ENCODE measurements around the gene TMEM92.

The TMEM92 gene

DNA sequence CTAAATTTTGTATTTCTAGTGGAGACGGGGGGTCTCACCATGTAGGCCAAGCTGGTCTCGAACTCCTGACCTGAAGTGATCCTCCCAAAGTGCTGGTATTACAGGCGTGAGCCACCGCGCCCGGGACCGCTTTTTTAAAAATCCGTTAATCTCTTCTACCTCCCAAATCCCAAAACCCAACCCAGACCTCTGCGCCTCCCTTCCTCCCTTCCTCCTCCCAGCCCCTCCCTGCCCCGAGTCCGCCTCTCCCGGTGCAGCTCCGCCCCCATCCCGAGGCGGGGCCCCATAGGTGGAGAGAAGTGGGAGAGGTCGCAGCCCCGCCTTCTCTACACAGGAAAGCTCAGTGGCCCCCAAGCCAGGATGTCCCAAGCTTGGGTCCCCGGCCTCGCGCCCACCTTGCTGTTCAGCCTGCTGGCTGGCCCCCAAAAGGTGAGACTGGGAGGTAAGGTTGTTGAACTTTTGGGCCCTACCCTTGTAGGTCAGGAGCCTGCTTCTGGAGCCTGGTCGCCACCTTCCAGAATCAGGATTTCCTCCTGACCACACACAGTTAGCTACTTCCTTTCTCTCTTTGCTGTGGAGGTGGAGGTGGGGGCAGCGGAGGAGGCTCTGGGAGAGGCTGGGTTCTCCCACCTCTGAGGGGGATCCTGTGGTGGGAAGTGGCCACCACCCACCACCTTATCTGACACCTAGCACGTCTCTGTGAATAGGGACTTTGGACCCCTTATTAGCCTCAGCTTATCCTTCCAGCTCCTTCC is at the start of gene TMEM92:
Gene TMEM92, plus strand, starts transcription at position 325 of the 755 bp plus-strand sequence. Its CDS starts 36 bp downstream, at position 361.
- DNase-seq (ENCODE audit: low read depth in 2 of 2) = no peak

DNA sequence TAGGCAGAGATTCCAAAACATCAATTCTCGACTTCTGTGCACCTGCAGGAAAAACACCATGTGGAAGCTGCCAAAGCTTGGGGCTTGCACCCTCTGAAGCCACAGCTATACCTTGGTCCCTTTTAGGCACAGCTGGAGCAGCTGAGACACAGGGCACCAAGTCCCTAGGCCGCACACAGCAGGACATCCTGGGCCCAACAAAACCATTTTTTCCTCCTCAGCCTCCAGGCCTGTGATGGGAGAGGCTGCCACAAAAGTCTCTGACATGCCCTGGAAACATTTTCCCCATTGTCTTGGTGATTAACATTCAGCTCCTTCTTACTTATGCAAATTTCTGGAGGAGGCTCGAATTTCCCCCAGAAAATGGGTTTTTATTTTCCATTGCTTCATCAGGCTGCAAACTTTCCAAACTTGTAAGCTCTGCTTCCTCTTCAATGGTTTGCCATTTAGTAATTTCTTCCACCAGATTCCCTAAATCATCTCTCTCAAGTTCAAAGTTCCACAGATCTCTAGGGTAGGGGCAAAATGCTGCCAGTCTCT is 48.5 kb upstream of the TMEM92 start:
- DNase-seq (ENCODE audit: low read depth in 2 of 2) = no peak

DNA sequence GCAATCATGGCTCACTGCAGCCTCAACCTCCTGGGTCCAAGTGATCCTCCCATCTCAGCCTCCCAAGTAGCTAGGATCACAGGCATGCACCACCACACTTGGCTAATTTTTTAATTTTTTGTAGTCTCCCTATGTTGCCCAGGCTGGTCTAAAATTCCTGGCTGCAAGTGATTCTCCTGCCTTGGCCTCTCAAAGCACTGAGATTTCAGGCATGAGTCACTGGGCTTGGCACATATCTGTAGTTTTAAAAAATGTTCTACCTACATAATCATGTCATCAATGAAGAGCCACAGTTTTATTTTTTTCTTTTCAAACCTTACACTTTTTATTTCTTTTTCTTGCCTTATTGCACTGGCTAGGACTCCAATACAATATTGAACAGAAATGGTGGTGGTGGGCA is 39.7 kb upstream of the TMEM92 start:
- no peak for DNase-seq (ENCODE audit: low read depth in 2 of 2)

DNA sequence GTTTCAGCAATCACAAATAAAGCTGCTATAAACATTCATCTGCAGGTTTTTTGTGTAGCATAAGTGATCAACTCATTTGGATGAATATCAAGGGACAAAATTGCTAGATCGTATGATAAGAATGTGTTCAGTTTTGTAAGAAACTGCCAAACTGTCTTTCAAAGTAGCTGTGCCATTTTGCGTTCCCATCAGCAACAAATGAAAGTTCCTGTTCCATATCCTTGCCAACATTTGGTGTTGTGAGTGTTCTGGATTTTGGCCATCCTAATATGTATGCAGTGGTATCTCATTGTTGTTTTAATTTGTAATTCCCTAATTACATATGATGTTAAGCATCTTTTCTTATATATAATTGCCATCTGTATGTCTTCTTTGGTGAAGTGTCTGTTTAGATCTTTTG is 36.4 kb upstream of the TMEM92 start:
- DNase-seq (ENCODE audit: low read depth in 2 of 2) = no peak

DNA sequence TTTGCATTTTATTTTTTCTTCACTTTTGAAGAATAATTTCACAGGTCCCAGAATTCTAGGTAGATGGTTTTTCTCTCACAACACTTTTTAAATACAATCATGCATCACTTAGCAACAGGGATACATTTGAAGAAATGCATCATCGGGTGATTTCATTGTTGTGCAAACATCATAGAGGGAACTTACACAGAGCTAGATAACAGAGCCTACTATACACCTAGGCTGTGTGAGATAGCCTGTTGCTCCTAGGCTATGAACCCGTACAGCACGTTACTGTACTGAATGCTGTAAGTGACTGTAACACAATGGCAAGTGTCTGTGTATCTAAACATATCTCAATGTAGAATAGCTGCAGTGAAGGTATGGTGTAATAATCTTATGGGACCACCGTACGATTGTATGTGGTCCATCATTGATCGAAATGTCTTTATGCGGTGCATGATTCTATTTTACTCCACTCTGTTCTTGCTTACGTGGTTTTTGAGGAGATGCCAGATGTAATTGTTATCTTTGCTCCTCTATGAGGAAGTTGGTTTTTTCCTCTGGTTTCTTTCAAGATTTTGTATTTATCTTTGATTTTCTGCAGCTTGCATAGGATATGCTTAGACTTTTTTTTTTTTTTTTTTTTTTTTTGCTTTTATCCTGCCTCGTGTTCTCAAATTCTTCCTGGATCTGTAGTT is 35.5 kb upstream of the TMEM92 start:
- no peak for DNase-seq (ENCODE audit: low read depth in 2 of 2)

DNA sequence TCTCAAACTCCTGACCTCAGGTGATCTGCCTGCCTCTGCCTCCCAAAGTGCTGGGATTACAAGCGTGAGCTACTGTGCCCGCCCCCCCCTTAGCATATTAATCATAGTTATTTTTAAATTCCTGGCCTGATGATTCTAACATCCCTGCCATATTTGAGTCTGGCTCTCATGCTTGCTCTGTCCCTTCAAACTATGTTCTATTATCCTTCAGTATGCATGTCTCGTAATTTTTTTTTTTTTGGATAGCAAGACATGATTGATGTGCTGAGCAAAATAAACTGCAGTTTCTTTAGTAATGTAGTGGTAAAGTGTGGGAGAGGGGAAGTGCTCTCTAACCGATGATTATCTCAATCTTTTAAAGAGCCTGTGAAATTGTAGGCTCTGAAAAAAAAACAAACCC is 34.3 kb upstream of the TMEM92 start:
- no peak for DNase-seq (ENCODE audit: low read depth in 2 of 2)

DNA sequence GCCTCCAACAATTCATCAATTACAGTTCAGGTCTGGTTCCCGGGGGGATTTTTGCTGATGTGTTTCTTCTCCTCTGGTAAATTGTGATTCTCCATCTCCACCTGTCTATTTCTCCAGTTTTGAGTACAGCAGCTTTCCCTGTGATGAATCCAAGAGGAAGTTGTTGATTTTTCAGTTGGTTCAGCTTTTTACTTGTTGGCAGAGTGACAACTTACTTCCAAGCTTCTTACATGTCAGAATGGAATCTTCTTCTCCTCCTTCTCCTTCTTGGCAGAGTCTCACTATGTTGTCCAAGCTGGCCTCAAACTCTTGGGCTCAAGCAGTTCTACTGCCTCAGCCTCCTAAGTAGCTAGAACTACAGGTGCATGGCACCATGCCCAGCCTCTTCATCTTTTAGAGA is 33.4 kb upstream of the TMEM92 start:
- no peak for DNase-seq (ENCODE audit: low read depth in 2 of 2)

DNA sequence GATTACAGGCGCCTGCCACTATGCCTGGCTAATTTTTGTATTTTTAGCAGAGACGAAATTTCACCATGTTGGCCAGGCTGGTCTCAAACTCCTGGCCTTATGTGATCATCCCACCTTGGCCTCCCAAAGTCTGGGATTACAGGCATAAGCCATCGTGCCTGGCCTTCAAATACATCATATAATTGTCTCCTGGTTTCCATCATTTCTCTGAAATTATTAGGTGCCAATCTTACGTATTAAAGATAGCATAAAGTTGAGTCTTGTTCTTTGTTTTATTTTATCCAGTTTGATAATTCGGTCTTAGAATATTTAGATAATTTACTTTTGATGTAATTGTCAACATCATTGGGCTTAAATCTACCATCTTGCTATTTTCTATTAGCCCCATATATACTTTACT is 32.8 kb upstream of the TMEM92 start:
- no peak for DNase-seq (ENCODE audit: low read depth in 2 of 2)

DNA sequence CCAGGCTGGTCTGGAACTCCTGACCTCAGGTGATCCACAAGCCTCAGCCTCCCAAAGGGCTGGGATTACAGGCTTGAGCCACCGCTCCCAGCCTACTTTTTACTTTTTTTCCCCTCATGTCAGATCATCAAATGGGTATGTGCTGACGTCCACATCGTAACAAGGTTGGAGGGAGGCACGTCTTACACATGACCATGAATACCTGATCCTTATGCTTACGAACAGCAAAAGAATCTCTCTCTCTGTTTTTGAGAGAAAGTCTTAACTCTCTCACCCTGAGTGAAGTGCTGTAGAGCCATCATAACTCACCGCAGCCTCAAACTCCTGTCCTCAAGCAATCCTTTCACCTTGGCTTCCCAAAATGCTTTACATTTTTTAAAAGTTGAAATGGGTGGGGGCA is 29.5 kb upstream of the TMEM92 start:
- no peak for DNase-seq (ENCODE audit: low read depth in 2 of 2)

DNA sequence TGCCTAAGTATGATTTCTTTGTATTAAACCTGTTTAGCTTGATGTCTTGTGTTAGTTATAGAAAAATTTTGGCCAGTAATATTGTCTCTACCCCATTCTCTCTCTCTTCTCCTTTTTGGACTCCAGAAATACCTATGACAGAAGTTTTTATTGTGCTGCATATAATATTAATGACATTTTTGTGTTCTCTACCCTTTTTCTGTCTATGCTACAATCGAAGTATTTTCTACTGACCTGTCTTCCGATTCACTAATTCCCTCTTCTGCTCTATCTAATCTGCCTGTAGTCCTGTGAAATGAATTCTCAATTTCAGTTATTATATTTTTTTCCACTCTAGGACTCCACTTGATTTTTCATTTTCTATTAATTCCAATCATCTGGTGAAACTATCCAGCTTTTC is 26.0 kb upstream of the TMEM92 start:
- no peak for DNase-seq (ENCODE audit: low read depth in 2 of 2)

DNA sequence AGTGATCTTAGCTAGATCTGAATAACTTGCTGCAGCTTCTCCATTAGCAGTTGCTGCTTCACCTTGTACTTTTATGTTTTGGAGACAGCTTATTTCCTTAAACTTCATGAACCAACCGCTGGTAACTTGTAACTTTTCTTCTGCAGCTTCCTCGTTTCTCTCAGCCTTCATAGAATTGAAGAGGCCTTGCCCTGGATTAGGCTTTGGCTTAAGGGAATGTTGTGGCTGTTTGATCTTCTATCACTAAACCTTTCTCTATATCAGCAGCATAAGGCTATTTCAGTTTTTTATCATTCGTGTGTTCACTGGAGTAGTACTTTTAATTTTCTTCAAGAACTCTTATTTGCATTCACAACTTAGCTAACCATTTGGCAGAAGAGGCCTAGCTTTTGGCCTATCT is 21.5 kb upstream of the TMEM92 start:
- DNase-seq (ENCODE audit: low read depth in 2 of 2) = no peak

DNA sequence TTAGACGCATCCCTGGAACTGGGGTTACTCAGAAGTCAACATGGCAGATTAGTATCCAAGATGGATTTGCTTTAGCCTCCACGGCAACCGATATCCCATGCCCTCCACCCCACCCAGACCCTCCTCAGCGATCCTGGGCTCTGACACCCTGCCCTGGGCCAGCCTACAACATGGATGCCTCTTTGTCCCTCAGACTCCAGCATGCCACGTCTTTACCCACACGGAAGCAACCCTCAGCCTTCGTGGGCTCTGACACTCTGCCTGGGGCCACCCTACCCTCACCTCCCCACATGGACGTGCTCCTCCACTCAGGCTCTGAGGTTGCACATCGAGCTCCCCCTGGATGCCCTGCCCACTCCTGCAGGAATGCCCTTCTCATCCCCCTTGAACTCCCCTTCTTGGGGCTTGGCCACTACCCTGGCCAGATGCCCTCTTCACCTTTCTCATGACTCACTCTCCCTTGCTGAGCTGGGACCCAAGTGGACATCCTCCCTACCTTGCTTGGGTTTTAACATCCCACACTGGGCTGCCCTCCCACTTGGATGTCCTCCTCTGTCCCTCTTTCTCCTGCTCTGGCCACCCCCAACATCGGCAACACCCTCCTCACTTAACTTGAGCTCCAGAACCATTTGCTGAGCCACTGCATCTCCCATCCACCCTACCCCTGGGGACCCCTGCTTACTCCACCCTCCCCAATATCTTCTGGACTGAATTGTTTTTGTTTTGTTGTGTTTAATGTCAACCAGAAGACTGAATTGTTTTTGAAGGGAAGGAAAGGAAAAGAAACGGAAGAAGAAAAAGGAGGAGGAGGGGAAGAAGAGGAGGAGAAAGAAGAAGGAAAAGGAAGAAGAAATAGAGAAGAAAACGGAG is 18.3 kb upstream of the TMEM92 start:
- DNase-seq (ENCODE audit: low read depth in 2 of 2) = no peak

DNA sequence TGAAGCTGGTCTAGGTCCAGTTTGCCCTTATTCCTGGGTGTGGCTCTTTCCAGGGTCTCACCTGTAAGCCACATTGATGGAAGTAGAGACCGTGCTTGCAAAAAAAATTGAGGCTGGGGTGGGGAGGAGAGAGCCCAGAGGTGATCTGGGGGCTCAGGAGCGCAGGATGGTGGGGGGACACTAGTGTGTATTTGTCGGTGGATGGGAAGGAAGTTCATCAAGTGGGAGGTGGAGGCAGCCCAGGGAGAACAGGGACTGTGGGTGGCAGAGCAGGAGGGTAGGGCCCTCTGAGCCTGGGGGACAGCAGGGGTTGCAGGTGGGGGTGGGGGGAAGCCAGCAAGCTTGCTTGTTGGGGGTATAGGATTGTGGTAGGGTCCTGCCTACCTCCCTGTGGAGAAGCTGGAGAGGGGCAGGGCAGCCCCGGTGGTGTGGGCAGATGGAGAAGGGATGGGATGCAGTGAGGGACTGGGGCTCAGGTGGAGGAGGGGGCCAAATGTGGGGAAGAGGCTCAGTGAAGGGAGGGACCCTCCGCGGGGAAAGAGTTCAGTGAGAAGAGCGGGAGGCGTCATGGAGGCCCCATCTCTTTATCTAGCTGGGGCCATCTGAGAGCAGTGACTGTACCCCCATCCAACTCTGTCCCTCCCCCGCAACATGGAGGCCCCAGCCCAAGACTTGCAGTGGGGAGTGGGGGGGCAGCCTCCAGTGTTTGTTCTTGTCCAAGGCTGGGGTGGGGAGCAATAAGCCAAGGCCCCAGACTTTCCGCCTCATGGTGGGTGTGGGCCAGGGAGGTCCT is 17.2 kb upstream of the TMEM92 start:
- DNase-seq (ENCODE audit: low read depth in 2 of 2) = no peak

DNA sequence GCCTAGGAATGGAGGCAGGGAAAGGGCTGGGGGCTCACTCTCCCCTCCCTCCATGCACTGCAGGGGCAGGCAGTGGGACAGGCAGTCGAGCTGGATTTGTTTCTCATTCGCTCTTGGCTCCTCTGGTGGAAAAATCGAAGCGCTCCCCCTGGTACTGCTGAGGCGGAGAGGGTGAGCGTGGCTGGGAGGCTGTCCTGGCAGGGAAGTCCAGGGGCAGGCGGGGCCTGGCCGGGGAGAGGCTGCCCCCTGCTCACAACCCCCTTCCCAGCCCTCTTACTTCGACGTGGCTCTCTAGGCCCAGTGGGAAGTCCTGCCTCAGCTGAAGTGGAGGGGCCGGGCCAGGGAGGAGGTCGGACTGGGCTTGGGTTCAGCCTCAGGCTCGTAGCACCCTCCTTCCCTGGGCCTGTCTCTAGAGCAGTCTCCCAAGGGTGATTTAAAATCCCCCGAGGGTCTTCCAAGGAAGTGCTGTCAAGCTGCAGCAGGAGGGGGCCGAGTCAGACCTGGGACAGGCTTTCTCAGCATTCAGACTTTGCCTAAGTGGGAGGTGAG is 16.5 kb upstream of the TMEM92 start:
- no peak for DNase-seq (ENCODE audit: low read depth in 2 of 2)

DNA sequence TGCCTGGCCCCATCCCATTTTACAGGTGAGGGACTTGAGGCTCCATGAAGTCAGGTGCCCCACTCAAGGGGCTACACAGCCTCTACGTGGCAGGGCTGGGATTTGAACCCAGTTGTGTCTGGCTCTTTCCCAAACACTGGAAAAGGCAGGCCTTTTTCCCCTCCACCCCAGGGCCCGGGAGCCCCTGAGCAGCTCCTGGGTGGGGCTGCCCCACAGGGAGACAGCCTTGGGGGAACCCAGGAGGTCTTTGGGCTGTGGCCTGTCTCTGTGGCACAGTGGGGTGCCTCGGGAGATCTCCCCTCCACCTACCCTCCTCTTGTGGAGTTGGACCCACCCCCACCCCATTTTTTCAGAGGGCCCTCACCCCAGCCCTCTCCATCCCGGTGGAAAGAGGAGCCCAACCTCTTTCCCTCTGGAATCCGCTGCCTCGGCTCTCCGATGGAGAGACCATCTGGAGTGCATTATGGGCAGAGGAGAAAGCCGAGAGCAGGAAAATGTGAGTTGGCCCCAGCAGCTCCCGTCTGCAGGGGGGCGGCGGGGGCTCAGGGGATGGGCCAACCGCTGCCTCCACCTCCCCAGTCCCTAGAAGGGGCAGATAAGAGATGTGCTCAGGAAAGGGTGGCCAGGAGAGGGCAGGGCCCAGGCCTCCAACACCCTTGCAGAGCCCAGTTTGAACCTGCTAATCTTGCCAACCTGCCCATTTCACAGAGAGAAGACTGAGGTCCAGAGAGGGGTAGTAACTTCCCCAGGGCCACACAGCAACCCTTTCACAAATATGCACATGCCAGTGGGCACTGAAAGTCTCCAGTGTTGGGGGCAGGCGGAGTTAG is 15.4 kb upstream of the TMEM92 start:
- no peak for DNase-seq (ENCODE audit: low read depth in 2 of 2)

DNA sequence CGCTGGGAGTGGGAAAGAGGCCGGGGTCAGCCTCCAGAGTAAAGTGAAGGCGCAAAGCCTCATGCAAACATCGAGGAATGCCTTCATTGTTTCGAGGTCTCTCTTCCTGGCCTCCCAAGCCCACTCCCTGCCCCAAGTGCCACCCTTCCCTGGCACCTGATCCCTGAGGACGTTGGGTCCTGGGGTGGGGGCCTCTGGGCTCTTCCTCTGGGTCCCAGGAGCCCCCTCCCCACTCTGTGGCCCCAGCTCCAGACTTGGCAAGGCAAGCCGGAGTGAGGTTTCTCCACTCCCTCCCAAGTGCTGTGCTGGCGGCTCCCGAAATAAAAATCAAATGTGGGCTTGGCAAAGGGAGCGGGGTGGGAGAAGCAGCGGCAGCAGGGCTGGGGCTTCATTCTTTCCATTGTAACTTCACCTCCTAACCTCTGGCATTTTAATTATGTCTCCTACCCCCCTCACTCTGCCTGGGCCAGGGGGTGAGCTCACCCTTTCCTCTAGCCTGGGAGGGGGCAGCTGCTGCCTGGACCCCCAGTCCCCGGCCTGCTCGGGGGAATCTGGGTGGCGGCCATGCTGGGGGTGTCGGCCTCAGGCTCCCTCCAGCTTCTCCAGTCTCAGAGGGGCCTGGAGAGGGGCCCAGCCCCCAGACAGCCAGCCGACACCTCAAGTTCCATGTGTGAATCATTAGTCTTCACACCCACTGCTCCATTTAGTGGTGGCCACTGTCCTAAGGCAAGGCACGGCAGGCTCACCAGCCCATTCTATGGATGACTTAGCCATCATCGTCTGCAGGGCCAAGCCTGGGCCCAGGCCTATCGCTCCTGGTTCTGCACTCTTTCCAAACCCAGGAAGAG is 14.6 kb upstream of the TMEM92 start:
- DNase-seq (ENCODE audit: low read depth in 2 of 2) = no peak

DNA sequence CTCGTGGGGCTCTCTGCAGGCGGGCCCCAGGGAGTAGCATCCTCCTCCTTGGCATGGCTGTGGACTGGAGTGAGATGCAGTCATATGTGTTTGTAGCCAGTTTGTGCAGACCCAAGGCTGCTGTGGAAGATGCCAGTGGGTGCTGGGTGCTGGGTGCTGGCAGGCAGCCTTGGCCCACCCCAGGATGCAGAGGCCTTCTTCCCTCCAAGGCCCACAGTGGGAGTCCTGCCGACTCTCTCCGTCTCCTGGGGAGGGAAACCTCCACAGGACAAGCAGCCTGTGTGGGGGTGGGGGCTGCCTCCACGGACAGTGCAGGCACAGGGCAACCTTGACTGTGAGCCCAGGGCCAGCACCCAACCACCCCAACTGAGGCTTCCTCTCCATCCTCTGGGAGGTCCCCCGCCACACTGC is 13.8 kb upstream of the TMEM92 start:
- DNase-seq (ENCODE audit: low read depth in 2 of 2) = no peak

DNA sequence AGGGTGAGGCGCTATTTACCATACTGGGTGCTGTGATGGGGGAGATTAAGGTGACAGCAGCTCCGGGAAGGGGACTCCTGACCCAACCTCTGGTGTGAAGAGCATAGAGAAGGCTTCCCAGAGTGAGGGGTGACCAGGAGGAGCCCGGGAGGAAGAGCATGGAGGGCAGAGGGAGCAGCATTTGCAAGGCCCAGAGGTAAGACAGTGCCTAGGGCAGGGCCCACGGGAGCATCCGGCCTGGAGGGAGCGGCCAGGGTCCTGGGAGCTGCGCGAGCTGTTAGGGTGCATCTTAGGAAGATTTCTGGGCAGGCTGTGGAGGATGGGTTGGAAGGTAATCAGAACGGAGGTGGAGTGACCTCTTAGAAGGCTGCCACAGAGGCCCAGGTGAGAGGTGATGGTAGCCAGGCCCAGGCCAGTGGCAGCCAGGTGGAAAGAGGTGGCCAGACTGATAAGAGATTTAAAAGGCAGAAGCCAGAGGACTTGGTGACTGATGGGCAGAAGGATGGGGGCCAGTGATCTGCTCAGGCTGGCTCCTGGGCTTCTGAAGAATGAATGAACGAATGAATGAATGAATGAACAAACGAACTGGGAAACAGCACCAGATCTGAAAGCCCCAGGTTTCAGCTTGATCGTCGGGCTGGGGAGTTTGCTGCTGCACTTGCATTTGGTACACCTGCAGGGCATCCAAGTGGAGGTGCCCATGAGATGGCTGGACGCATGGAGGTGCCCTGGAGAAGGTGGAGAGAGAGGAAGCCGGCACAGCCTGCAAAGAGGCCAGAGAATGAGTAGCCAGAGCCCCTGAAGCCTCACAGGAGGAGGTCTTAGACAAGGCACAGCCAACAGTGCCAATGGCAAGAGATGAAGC is 13.0 kb upstream of the TMEM92 start:
- DNase-seq (ENCODE audit: low read depth in 2 of 2) = no peak

All from stimulated activated CD4-positive, alpha-beta T cell treated with anti-CD3 and anti-CD28 coated beads, Interleukin-15, amount 100 ng/mL, for 48 hours (primary cell).